Activated CD4-positive, CD25-positive, alpha-beta regulatory T cell (primary cell): ENCODE measurements around the gene LILRB4.
"Not testable (repeated sequence)": the region's sequence is repeated elsewhere in the genome, so short reads cannot be mapped to it uniquely, and the experiment has no call there.

Experiments
- DNase-seq, 4 experiments: peaks; one replicate each; lab custom pipeline; 2025; lab: John Stamatoyannopoulos, UW

The LILRB4 gene

DNA sequence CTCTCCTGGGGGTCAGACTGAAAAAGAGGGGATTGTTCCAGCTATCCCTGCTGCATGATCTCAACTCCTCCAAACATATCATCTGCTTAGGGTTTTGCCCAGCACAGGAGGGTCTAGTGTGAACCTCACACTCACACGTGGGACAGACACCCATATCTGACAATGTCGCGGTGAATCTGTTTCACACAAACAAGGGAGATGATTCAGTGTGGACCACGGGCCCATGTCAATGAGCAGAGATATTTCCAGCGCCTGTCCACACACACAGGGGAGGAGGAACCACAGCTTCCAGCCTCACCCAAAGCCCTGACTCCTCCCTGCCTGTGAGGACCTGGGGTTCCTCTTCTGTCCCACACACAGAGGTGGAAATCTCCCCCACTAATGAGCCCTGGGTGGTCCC, 31.9 kb downstream of the LILRB4 start:
- DNase-seq: no peak

GRCh38 chr19:54696117-54696548, 33.3 kb downstream of the LILRB4 start:
- DNase-seq: no peak

- DNase-seq: no peak
These were observed 34.0 kb downstream of the LILRB4 start for GRCh38 chr19:54696766-54697165.

GRCh38 chr19:54697716-54698115, 34.9 kb downstream of the LILRB4 start:
- not testable (repeated sequence) for DNase-seq

DNA sequence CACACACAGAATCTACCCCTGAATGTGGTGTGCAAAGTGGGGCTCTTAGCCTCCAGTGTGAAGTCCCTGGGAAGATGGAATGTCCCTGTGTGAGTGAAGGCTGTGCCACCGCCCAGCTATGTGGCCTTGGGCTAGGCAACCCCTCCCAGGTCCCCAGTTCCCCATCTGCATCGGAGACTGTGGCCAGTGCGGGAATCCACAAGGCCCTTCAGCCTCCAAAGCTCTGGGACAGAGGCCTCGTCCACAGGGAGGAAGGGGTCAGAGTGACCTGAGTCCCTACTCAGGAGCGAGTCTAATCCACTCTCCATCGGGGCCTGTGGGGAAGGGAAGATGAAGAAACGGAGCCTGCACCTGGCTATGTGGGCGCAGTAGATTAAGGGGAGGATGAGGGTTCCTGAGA, 42.1 kb downstream of the LILRB4 start:
- DNase-seq: no peak

DNA sequence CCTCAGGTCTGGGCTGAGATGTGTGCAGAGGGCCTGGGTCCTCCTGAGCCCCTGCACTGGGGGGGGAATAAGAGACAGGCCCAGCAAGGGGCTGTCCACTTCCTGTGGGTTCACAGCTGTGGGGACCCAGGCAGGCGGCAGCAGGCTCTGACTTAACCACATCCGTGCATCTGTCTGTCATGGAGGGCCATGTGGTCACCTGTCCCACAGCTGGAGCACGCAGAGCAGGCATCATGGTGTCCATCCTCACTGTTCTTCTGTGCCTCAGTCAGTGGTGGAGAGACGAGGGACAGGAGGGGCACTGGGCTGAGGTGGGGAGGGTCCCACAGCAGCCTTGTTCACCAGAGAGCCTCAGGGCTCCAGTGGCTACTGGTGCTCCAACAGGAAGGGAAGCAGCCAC, 45.2 kb downstream of the LILRB4 start:
- DNase-seq: no peak

DNA sequence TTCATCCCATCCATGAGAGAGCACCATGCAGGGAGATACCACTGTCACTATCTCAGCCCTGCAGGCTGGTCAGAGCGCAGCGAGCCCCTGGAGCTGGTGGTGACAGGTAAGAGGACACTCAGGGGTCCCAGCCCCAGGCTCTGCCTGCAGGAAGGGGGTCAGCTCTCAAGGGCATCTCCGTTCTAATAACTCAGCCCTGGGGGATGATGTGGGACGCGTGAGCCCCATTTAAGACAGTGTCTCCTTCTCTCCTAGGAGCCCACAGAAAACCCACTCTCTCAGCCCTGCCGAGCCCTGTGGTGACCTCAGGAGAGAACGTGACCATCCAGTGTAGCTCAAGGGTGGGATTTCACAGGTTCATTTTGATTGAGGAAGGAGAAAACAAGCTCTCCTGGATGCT, 46.0 kb downstream of the LILRB4 start:
- DNase-seq: no peak

DNA sequence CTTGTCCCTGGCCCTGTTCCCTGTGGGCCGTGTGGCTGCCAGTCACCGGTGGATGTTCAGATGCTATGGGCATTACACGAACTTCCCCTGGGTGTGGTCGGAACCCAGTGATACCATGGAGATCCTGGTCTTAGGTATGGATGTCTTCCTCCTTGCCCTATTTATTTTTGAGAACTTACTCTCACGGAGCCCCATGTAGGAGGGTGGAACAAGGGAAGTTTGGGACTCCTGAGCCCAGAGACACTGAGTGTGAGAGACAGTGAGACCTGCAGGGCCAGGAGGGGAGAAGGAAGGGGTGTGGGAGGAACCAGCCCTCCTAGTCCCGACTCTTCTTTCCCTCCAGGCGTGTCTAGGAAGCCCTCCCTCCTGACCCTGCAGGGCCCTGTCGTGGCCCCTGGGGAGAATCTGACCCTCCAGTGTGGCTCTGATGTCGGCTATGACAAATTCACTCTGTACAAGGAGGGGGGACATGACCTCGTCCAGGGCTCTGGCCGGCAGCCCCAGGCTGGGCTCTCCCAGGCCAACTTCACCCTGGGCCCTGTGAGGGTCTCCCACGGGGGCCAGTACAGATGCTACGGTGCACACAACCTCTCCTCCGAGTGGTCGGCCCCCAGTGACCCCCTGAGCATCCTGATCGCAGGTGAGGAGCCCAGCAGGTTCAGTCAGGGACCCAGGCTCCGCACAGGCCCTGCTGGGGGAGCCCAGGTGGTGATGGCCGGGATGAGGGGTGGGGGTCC, 46.6 kb downstream of the LILRB4 start:
- DNase-seq: no peak

GRCh38 chr19:54709956-54710355, 47.2 kb downstream of the LILRB4 start:
- not testable (repeated sequence) for DNase-seq
